Left lung (tissue), 10 donors: ENCODE data around the gene FANCL. TPM values are rescaled to one million over a fixed set of nuclear protein-coding genes. Genes with fewer than 3 reads are reported as not detected.

ENCODE experiments used
- ATAC-seq: fragments of 200-7000 bp; cut with Tn5 transposase; one replicate; pipeline ENCODE4 v1.9.1; 2020; ENCODE audit warnings: moderate library complexity
- DNase-seq, 4 donors: peaks; one replicate each; pipeline ENCODE4 v3.0.0-alpha.2; 2013 to 2020
- H3K27ac ChIP-seq, 2 donors: fragments of 200-600 bp; sonication (generic) in 1 of 2; one replicate each; pipeline versions ENCODE4 v1.5.0 to v1.8.0; 2020 to 2021
- H3K27me3 ChIP-seq, 2 donors: fragments of 200-600 bp; sonication (generic) in 1 of 2; one replicate each; pipeline versions ENCODE4 v1.5.0 to v1.8.0; 2020 to 2021
- H3K36me3 ChIP-seq, 2 donors: fragments of 200-600 bp; sonication (generic) in 1 of 2; one replicate each; pipeline versions ENCODE4 v1.5.0 to v1.8.0; 2020 to 2021
- H3K4me1 ChIP-seq, 2 donors: fragments of 200-600 bp; one replicate each; pipeline ENCODE4 v1.8.0; 2021
- H3K4me3 ChIP-seq, 2 donors: fragments of 200-600 bp; sonication (generic) in 1 of 2; one replicate each; pipeline versions ENCODE4 v1.5.0 to v1.8.0; 2020 to 2021; ENCODE audit warnings: mild to moderate bottlenecking in 1 of 2
- H3K9me3 ChIP-seq, 2 donors: fragments of 200-600 bp; sonication (generic) in 1 of 2; one replicate each; pipeline versions ENCODE4 v1.5.0 to v1.8.0; 2020 to 2021
- intact Hi-C, 2 donors: fragments of 100-400 bp; cut with DNase I; formaldehyde crosslinking; loops; one replicate each; pipeline versions ENCODE4 v1.11.2 to v1.14.2; 2022
- polyA plus RNA-seq, 6 donors: library from polyadenylated mRNA; unstranded; fragments of 120-200 nt; gene quantifications; one replicate each; pipeline ENCODE4 v1.2.1, GENCODE V29; 2013; ENCODE audit not compliant: insufficient read length in 6 of 6
- total RNA-seq, 2 donors: library from RNA; stranded (reverse); fragmentation: NEBNext Ultra II Directional; extraction: Animal tissue kit (Norgen Biotek cat#: 25700); gene quantifications; one replicate each; pipeline ENCODE4 v1.2.1, GENCODE V29; 2021
- TF ChIP-seq, protein P1 (sequence below), 2 donors: fragments of 200-600 bp; sonication (generic) in 1 of 2; IDR thresholded peaks; one replicate each; pipeline versions ENCODE4 v1.5.0 to v1.8.0; 2021; ENCODE audit warnings: antibody characterized with exemption in 2 of 2
- donor health status: DM: no; HTN: yes; CAD: no.
- donor health status: DM: no; HTN: no; CAD: no.

The FANCL gene
- total and polyA plus RNA-seq, 8 donors = 18.0 to 111 (median 93.9) TPM

DNA sequence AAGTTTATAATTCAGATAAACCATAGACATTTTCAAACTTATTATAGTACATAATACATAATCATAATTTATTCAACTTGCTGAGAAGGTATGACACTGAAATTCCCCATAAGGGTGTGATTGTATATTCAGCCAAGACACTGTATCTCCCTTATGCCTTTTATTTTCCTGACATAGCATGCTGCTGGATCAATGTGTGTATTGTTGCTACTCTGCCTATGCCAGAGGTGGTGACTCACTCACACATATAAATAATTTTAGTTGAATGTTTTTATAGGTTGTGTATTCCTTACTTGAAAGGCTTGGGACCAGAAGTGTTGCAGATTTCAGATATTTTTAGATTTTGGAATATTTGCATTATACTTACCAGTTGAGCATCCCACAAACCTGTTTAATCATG lies 107.7 kb downstream of the FANCL start:
- ATAC-seq = no peak

DNA sequence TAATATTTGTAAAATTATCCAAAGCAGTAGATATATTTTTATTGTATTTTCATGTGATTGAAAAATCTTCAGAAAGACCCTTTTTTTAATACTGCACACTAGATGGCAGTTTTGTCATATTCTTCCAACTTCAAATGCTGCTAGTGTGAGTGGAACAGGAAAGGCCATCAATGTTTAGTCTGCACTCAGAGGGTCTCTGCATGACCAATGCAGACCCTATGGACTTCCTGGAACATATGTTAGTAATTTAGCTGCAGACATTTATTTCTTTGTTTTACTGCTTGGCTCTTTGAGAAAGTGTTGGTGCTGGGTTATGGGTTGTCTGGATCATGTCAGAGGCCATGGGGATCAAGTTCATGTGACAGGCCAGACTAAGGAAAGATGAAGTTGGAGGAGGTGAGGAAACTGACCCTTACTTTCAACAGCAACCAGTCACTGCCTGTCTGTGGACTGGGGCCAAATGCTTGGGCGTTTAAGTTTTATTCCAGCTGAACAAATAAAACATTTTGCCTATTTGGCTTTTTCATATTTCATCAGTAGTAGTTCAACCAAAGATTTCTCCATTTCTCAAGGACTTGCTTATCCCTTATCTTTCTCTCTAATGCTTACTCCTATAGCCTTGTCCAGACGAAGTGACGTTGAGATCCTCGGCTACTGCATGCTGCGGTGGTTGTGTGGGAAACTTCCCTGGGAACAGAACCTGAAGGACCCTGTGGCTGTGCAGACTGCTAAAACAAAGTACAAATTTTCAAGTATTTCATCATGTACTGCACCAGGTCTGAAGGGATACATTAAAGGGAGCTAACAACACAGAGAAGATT lies 109.7 kb downstream of the FANCL start:
- no peak overlapping the region for H3K4me3 ChIP-seq
- no peak overlapping the region for H3K27ac ChIP-seq
- H3K9me3 ChIP-seq = no peaks in the 10 kb centered on the region
- TF ChIP-seq, protein P1, sequence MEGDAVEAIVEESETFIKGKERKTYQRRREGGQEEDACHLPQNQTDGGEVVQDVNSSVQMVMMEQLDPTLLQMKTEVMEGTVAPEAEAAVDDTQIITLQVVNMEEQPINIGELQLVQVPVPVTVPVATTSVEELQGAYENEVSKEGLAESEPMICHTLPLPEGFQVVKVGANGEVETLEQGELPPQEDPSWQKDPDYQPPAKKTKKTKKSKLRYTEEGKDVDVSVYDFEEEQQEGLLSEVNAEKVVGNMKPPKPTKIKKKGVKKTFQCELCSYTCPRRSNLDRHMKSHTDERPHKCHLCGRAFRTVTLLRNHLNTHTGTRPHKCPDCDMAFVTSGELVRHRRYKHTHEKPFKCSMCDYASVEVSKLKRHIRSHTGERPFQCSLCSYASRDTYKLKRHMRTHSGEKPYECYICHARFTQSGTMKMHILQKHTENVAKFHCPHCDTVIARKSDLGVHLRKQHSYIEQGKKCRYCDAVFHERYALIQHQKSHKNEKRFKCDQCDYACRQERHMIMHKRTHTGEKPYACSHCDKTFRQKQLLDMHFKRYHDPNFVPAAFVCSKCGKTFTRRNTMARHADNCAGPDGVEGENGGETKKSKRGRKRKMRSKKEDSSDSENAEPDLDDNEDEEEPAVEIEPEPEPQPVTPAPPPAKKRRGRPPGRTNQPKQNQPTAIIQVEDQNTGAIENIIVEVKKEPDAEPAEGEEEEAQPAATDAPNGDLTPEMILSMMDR (IDR thresholded peaks at IDR 0.05) = no peak
- H3K4me1 ChIP-seq = no peaks in the 10 kb centered on the region
- DNase-seq = peak in 2 of 4 donors; percentile 35 to 55
- ATAC-seq = peak; percentile 51
- peaks cover 0 to 5% of the 10 kb centered on the region in 2 donors for H3K36me3 ChIP-seq
- H3K27me3 ChIP-seq = no peaks in the 10 kb centered on the region
- intact Hi-C loops = no loop called here

More for the DNA sequence above, 107.7 kb downstream of the FANCL start:
- DNase-seq = no peak
- peaks cover 0 to 5% of the 10 kb centered on the region in 2 donors for H3K36me3 ChIP-seq
- H3K4me3 ChIP-seq = no peak overlapping the region
- TF ChIP-seq, protein P1 (IDR thresholded peaks at IDR 0.05) = no peak
- no peaks in the 10 kb centered on the region for H3K27me3 ChIP-seq
- no peaks in the 10 kb centered on the region for H3K9me3 ChIP-seq
- no peak overlapping the region for H3K27ac ChIP-seq
- intact Hi-C loops = no loop called here
- H3K4me1 ChIP-seq = no peaks in the 10 kb centered on the region

DNA sequence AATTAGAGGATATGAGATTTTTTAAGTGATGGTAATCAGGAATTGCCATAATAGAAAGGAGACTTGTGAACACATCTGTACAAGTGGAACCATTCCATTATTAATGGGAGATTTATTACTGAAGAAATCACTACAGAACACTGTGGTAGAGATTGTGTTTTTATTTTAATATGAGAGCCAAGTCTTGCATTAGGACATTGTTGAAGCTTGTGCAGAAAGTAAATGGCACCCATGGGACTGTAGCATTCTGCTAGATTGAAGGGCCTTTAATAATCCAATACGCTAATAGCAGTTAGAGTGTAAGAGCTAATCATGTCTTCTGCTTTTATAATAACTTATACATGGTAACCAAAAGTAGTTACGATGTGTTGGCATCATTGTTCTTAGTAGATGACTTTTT lies 110.9 kb downstream of the FANCL start:
- Histone ChIP-seq H3K27ac (no peak overlapping the region), H3K36me3 (no peaks in the 10 kb centered on the region), H3K4me3 (no peak overlapping the region), H3K4me1 (no peaks in the 10 kb centered on the region), H3K27me3 (no peaks in the 10 kb centered on the region), H3K9me3 (no peaks in the 10 kb centered on the region)
- DNase-seq (no peak), ATAC-seq (no peak)
- intact Hi-C loops = no loop called here
- TF ChIP-seq, protein P1 (IDR thresholded peaks at IDR 0.05) = no peak

DNA sequence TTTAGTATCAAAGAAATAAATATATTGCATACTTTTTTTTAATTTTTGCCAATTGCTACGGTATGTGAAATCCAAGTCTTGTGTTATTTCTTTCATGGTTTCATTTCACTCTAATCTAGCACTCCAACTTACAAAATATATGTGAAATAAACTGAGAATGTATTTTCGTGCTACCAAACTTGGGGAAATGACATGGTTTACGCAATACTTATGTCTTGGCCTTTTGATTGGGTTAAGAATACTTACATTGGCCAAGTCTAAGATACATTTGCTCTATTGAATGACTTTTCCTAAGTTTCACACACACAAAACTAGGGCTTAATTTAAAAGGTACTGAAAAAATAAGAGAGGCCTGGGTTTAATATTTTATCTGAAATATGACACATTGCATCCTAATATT lies 114.0 kb downstream of the FANCL start:
- Histone ChIP-seq H3K36me3 (peaks cover 0 to 10% of the 10 kb centered on the region in 2 donors), H3K9me3 (no peaks in the 10 kb centered on the region), H3K4me1 (no peaks in the 10 kb centered on the region), H3K4me3 (no peak overlapping the region), H3K27me3 (no peaks in the 10 kb centered on the region), H3K27ac (no peak overlapping the region)
- intact Hi-C loops = no loop called here
- ATAC-seq (no peak), DNase-seq (no peak)
- TF ChIP-seq, protein P1 (IDR thresholded peaks at IDR 0.05) = no peak

DNA sequence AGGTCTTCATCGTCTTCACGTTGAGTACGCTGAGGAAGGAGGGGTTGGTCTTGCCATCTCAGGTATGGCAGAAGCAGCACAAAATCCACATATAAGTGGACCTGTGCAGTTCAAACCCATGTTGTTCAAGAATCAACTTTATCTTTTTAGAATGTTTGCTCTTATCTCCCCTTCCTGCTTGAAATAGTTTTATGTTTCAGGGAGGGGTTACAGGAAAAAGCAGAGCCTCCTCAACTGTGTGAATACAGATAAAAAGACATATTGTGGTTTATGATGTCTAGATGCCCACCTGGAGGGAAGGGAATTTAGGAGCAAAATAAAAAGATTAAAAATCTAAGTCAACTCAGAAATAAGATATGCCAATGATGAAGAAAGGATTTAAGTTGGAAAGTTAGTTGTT lies 118.6 kb downstream of the FANCL start:
- Histone ChIP-seq H3K4me3 (no peak overlapping the region), H3K4me1 (no peaks in the 10 kb centered on the region), H3K27me3 (no peaks in the 10 kb centered on the region), H3K9me3 (no peaks in the 10 kb centered on the region), H3K27ac (no peak overlapping the region), H3K36me3 (peaks cover 0 to 10% of the 10 kb centered on the region in 2 donors)
- DNase-seq (no peak), ATAC-seq (no peak)
- TF ChIP-seq, protein P1 (IDR thresholded peaks at IDR 0.05) = no peak
- intact Hi-C loops = no loop called here
